SK-N-SH treated with all-trans-retinoic acid at 6 μM for 48 hours (cell line): ENCODE results near the gene VAT1.

Experiments used
- ATAC-seq: fragments of 200-7000 bp; cut with Tn5 transposase; 3 replicates; pipeline ENCODE4 v1.9.1; 2020; ENCODE audit warnings: mild to moderate bottlenecking, moderate library complexity
- ARNTL ChIP-seq: fragments of 450-650 bp; formaldehyde crosslinking; IDR thresholded peaks from 2 replicates; pipeline ENCODE4 v1.5.0; 2020; ENCODE audit warnings: low read depth, mild to moderate bottlenecking, moderate library complexity, borderline replicate concordance
- BACH2 ChIP-seq: fragments of 250-450 bp; sonication (Bioruptor Pico); IDR thresholded peaks from 2 replicates; pipeline ENCODE4 v1.9.0; 2021; ENCODE audit warnings: mild to moderate bottlenecking, borderline replicate concordance
- CREB5 ChIP-seq: fragments of 250-450 bp; sonication (Bioruptor Pico); IDR thresholded peaks from 2 replicates; pipeline ENCODE4 v1.5.1; 2020; ENCODE audit warnings: low read depth, mild to moderate bottlenecking, moderate library complexity
- CSDC2 ChIP-seq: fragments of 250-450 bp; sonication (Bioruptor Pico); IDR thresholded peaks from 2 replicates; pipeline ENCODE4 v1.5.0; 2020; ENCODE audit warnings: mild to moderate bottlenecking, moderate library complexity
- ESRRG ChIP-seq: fragments of 250-450 bp; sonication (Bioruptor Pico); IDR thresholded peaks from 2 replicates; pipeline ENCODE4 v1.6.1; 2021; ENCODE audit warnings: mild to moderate bottlenecking
- GLIS3 ChIP-seq: fragments of 250-450 bp; sonication (Bioruptor Pico); IDR thresholded peaks from 2 replicates; pipeline ENCODE4 v1.5.0; 2020; ENCODE audit warnings: mild to moderate bottlenecking, moderate library complexity
- ISL1 ChIP-seq: fragments of 250-450 bp; sonication (Bioruptor Pico); IDR thresholded peaks from 2 replicates; pipeline ENCODE4 v2.1.2; 2022; ENCODE audit warnings: mild to moderate bottlenecking, moderate library complexity
- OSR1 ChIP-seq: fragments of 250-450 bp; sonication (Bioruptor Pico); IDR thresholded peaks from 2 replicates; pipeline ENCODE4 v1.8.0; 2022; ENCODE audit warnings: moderate library complexity, mild to moderate bottlenecking, inconsistent platforms
- PATZ1 ChIP-seq: fragments of 250-450 bp; sonication (Bioruptor Pico); IDR thresholded peaks from 2 replicates; pipeline ENCODE4 v1.8.0; 2020; ENCODE audit warnings: mild to moderate bottlenecking, moderate library complexity, borderline replicate concordance
- PPARA ChIP-seq: fragments of 250-450 bp; sonication (Bioruptor Pico); IDR thresholded peaks from 2 replicates; pipeline ENCODE4 v1.5.0; 2020; ENCODE audit warnings: mild to moderate bottlenecking, borderline replicate concordance
- RARB ChIP-seq: fragments of 250-450 bp; sonication (Bioruptor Pico); IDR thresholded peaks from 2 replicates; pipeline ENCODE4 v1.8.0; 2021; ENCODE audit warnings: mild to moderate bottlenecking, moderate library complexity
- SNAI2 ChIP-seq: fragments of 250-450 bp; sonication (Bioruptor Pico); IDR thresholded peaks from 2 replicates; pipeline ENCODE4 v1.5.0; 2020; ENCODE audit warnings: mild to moderate bottlenecking, moderate library complexity
- TCF4 ChIP-seq: fragments of 250-450 bp; sonication (Bioruptor Pico); IDR thresholded peaks from 2 replicates; pipeline ENCODE4 v1.8.0; 2021; ENCODE audit warnings: mild to moderate bottlenecking, moderate library complexity, borderline replicate concordance
- TOX ChIP-seq: fragments of 250-450 bp; sonication (Bioruptor Pico); IDR thresholded peaks from 2 replicates; pipeline ENCODE4 v1.8.0; 2021; ENCODE audit warnings: mild to moderate bottlenecking, moderate library complexity, borderline replicate concordance
- ZC3H10 ChIP-seq: fragments of 250-450 bp; sonication (Bioruptor Pico); IDR thresholded peaks from 2 replicates; pipeline ENCODE4 v1.5.1; 2021; ENCODE audit warnings: mild to moderate bottlenecking, moderate library complexity
- ZFP3 ChIP-seq: fragments of 250-450 bp; sonication (Bioruptor Pico); IDR thresholded peaks from 2 replicates; pipeline ENCODE4 v1.5.0; 2020; ENCODE audit warnings: mild to moderate bottlenecking, moderate library complexity
- ZFP30 ChIP-seq: fragments of 450-650 bp; formaldehyde crosslinking; IDR thresholded peaks from 2 replicates; pipeline ENCODE4 v1.5.0; 2022; ENCODE audit warnings: mild to moderate bottlenecking, moderate library complexity
- ZNF565 ChIP-seq: fragments of 450-650 bp; formaldehyde crosslinking; conservative IDR thresholded peaks from 2 replicates; pipeline ENCODE4 v1.5.0; 2020; ENCODE audit warnings: low read depth, mild to moderate bottlenecking, moderate library complexity
- ZNF70 ChIP-seq: fragments of 450-650 bp; formaldehyde crosslinking; IDR thresholded peaks from 2 replicates; pipeline ENCODE4 v1.5.0; 2020; ENCODE audit warnings: mild to moderate bottlenecking, moderate library complexity
- ZNF8 ChIP-seq: fragments of 450-650 bp; formaldehyde crosslinking; IDR thresholded peaks from 2 replicates; pipeline ENCODE4 v1.5.0; 2020; ENCODE audit warnings: mild to moderate bottlenecking, moderate library complexity
- TF ChIP-seq, protein P1 (sequence below): fragments of 250-450 bp; sonication (Bioruptor Pico); IDR thresholded peaks from 2 replicates; pipeline ENCODE4 v1.5.0; 2020; ENCODE audit warnings: mild to moderate bottlenecking, moderate library complexity
- TF ChIP-seq, protein P2 (sequence below): fragments of 250-450 bp; sonication (Bioruptor Pico); IDR thresholded peaks from 2 replicates; pipeline ENCODE4 v1.8.0; 2021; ENCODE audit warnings: low read depth, mild to moderate bottlenecking, moderate library complexity, borderline replicate concordance
- TF ChIP-seq, protein P3 (sequence below): fragments of 250-450 bp; sonication (Bioruptor Pico); IDR thresholded peaks from 2 replicates; pipeline ENCODE4 v1.5.1; 2021; ENCODE audit warnings: mild to moderate bottlenecking, moderate library complexity

Gene VAT1

DNA sequence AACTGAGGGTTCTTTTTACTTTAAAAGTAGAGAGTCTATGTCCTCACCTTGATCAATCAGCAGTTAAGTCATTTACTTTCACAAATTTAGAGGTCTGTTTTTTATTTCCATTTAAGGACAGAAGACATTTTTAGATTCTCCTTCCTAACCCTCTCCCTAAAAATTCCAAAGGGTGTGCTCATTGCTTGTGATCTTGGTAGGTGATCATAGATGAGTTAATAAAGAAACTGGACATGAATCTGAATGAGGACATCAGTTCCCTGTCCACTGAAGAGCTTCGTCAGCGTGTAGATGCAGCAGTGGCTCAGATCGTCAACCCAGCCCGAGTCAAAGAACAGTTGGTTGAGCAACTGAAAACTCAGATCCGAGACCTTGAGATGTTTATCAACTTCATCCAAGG, 33.0 kb downstream of the VAT1 start:
- ATAC-seq, result no peak
- no peak for TF ChIP-seq ARNTL
- TF ChIP-seq ZNF70 (CRISPR knock-in tag), result no peak
- no peak for TF ChIP-seq ZFP30
- no peak for TF ChIP-seq CREB5 (CRISPR knock-in tag)
- TF ChIP-seq, protein P1, sequence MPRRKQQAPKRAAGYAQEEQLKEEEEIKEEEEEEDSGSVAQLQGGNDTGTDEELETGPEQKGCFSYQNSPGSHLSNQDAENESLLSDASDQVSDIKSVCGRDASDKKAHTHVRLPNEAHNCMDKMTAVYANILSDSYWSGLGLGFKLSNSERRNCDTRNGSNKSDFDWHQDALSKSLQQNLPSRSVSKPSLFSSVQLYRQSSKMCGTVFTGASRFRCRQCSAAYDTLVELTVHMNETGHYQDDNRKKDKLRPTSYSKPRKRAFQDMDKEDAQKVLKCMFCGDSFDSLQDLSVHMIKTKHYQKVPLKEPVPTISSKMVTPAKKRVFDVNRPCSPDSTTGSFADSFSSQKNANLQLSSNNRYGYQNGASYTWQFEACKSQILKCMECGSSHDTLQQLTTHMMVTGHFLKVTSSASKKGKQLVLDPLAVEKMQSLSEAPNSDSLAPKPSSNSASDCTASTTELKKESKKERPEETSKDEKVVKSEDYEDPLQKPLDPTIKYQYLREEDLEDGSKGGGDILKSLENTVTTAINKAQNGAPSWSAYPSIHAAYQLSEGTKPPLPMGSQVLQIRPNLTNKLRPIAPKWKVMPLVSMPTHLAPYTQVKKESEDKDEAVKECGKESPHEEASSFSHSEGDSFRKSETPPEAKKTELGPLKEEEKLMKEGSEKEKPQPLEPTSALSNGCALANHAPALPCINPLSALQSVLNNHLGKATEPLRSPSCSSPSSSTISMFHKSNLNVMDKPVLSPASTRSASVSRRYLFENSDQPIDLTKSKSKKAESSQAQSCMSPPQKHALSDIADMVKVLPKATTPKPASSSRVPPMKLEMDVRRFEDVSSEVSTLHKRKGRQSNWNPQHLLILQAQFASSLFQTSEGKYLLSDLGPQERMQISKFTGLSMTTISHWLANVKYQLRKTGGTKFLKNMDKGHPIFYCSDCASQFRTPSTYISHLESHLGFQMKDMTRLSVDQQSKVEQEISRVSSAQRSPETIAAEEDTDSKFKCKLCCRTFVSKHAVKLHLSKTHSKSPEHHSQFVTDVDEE, result no peak
- no peak for TF ChIP-seq GLIS3 (CRISPR knock-in tag)
- TF ChIP-seq, protein P2, sequence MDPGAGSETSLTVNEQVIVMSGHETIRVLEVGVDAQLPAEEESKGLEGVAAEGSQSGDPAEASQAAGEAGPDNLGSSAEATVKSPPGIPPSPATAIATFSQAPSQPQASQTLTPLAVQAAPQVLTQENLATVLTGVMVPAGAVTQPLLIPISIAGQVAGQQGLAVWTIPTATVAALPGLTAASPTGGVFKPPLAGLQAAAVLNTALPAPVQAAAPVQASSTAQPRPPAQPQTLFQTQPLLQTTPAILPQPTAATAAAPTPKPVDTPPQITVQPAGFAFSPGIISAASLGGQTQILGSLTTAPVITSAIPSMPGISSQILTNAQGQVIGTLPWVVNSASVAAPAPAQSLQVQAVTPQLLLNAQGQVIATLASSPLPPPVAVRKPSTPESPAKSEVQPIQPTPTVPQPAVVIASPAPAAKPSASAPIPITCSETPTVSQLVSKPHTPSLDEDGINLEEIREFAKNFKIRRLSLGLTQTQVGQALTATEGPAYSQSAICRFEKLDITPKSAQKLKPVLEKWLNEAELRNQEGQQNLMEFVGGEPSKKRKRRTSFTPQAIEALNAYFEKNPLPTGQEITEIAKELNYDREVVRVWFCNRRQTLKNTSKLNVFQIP, result no peak
- no peak for TF ChIP-seq RARB (CRISPR knock-in tag)
- no peak for TF ChIP-seq PPARA
- no peak for TF ChIP-seq ZNF565
- no peak for TF ChIP-seq BACH2

DNA sequence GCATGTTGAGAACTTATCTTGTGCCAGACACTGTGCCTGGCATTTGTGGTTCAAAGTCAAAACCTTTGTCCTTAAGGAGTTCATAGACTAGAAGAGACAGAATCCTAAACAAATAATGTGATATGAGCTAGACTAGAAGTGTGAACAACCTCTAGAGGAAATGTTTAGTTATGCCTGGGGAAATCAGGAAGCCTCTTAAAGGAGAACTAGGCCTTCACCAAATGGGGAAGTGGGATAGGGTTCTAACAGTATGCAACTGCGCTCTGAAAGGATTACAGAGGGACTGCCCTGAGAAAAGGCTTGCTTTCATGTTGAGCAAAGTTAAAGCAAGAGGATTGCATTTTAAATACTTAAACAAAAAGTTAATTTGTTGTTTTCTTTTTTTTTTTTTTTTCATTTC, 37.0 kb downstream of the VAT1 start:
- no peak for ATAC-seq
- TF ChIP-seq ARNTL (no peak), ZC3H10 (no peak), PPARA (no peak), ESRRG (CRISPR knock-in tag) (no peak), ZFP3 (no peak), SNAI2 (CRISPR knock-in tag) (no peak), GLIS3 (CRISPR knock-in tag) (no peak), ZNF70 (CRISPR knock-in tag) (no peak), PATZ1 (CRISPR knock-in tag) (no peak), ZFP30 (no peak), ZNF8 (CRISPR knock-in tag) (no peak), OSR1 (CRISPR knock-in tag) (no peak), BACH2 (no peak), TOX (CRISPR knock-in tag) (no peak), CSDC2 (CRISPR knock-in tag) (no peak)
- TF ChIP-seq, protein P1, result no peak

GRCh38 chr17:42982266-42982665, 39.9 kb downstream of the VAT1 start:
- ATAC-seq, result no peak
- TF ChIP-seq BACH2, result no peak
- no peak for TF ChIP-seq OSR1 (CRISPR knock-in tag)
- TF ChIP-seq ISL1 (CRISPR knock-in tag), result no peak
- TF ChIP-seq ZNF8 (CRISPR knock-in tag), result no peak
- TF ChIP-seq, protein P1, result no peak
- no peak for TF ChIP-seq ZC3H10
- no peak for TF ChIP-seq ZNF70 (CRISPR knock-in tag)
- TF ChIP-seq, protein P3, sequence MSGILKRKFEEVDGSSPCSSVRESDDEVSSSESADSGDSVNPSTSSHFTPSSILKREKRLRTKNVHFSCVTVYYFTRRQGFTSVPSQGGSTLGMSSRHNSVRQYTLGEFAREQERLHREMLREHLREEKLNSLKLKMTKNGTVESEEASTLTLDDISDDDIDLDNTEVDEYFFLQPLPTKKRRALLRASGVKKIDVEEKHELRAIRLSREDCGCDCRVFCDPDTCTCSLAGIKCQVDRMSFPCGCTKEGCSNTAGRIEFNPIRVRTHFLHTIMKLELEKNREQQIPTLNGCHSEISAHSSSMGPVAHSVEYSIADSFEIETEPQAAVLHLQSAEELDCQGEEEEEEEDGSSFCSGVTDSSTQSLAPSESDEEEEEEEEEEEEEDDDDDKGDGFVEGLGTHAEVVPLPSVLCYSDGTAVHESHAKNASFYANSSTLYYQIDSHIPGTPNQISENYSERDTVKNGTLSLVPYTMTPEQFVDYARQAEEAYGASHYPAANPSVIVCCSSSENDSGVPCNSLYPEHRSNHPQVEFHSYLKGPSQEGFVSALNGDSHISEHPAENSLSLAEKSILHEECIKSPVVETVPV, result no peak
- no peak for TF ChIP-seq TOX (CRISPR knock-in tag)
- TF ChIP-seq PPARA, result no peak
- TF ChIP-seq RARB (CRISPR knock-in tag), result no peak
- no peak for TF ChIP-seq ZNF565
- no peak for TF ChIP-seq ARNTL
- TF ChIP-seq TCF4, result no peak
- TF ChIP-seq ZFP30, result no peak
